ENCODE measurements around the gene SAG. TPM values are rescaled to one million over a fixed set of nuclear protein-coding genes. Genes with fewer than 3 reads are reported as not detected.

The SAG gene
- total and polyA plus RNA-seq, 10 of the 15 experiments (the other 5 are each of a cell fraction or from before 2014, with no cell fraction given), result 0.06 to 0.47 TPM; not detected in 8

GRCh38 chr2:233367586-233367985 is 60.0 kb downstream of the SAG start (continued):
- no peak for TF ChIP-seq TCF12 (IDR thresholded peaks at IDR 0.05; ENCODE audit: low read depth, low read length)
- no peak for TF ChIP-seq MEF2A (IDR thresholded peaks at IDR 0.05; ENCODE audit: insufficient read depth, low read depth, low read length)

GRCh38 chr2:233368756-233369155 is 61.1 kb downstream of the SAG start:
- 65% methylated on average over 5 of the region's 5 CpGs for WGBS (ENCODE audit: insufficient coverage, insufficient replicate concordance, low lambda C conversion rate, missing lambda C conversion rate)

DNA sequence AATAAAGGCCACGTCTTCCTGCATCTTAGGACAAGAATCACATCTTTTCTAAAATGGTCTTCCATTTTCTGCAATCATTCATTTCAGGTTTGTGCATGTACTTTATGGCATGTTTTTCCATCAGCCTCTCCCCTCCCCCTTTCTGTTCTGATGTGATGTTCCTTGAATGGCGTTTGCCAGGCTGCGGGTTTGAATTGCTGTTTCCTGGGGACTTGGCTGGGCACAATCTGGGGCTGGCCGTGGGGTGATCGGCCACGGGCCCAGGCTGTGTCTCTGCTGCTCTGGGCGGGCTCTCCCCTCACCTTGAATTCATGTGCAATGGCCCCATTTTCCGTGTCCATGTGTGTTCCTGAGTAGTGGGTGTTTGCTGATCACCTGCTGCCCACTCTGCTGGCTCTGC is 61.8 kb downstream of the SAG start:
- no peak overlapping the region for H3K9ac ChIP-seq (ENCODE audit: control insufficient read depth, insufficient read depth, low read length)
- CTCF ChIA-PET, result no interaction called here

More at GRCh38 chr2:233368756-233369155, 61.1 kb downstream of the SAG start:
- intact Hi-C loops (cut with micrococcal nuclease; ENCODE audit: unreplicated experiment), result no loop called here
- peaks cover 17% of the 10 kb centered on the region for H3K79me2 ChIP-seq (ENCODE audit: control insufficient read depth, insufficient read depth, low read length)
- RAD21 ChIA-PET (ENCODE audit: unreplicated experiment), result no interaction called here
- SMC1A ChIA-PET (ENCODE audit: uncharacterized antibody, unreplicated experiment), result interaction anchor here (0.9 kb wide), 1 partner anchor 26 kb away, joined by 3 read pairs; no protein-coding TSS in a partner anchor
- no peak for TF ChIP-seq KAT2A (conservative IDR thresholded peaks at IDR 0.05; ENCODE audit: control insufficient read depth, low read depth, low read length)
- no peak for TF ChIP-seq NBN (IDR thresholded peaks at IDR 0.05)
- TF ChIP-seq ZNF622 (IDR thresholded peaks at IDR 0.05), result no peak
- TF ChIP-seq HDAC2 (IDR thresholded peaks at IDR 0.05), result no peak
- TF ChIP-seq CEBPB (IDR thresholded peaks at IDR 0.05; ENCODE audit: borderline replicate concordance in 1 of 2, low read depth in 2 of 2, low read length in 2 of 2), result no peak
- H3K9me3 ChIP-seq (replicated peaks; ENCODE audit: control insufficient read depth, insufficient read depth, low read length), result peaks cover 9% of the 10 kb centered on the region
- no peak overlapping the region for H2AFZ ChIP-seq (ENCODE audit: control insufficient read depth, low read depth, low read length)
- DNase-seq (ENCODE audit: low read depth, low spot score), result no peak
- peaks cover 6% of the 10 kb centered on the region for H3K4me1 ChIP-seq (ENCODE audit: control insufficient read depth, insufficient read depth, low read length)
- CTCF ChIA-PET, result no interaction called here
- POLR2A ChIA-PET, result interaction anchor here (0.8 kb wide), 1 partner anchor 11 kb away, joined by 3 read pairs; no protein-coding TSS in a partner anchor
- H3K36me3 ChIP-seq (ENCODE audit: control insufficient read depth in 2 of 2, insufficient read depth in 2 of 2, low read length in 1 of 2), result peaks cover 0 to 2% of the 10 kb centered on the region in 2 experiments; a peak in 1 of 4 replicates
- H3K4me3 ChIP-seq, result no peak overlapping the region
- no peak for ATAC-seq
- no peak for FAIRE-seq
- no peak overlapping the region for H3K9ac ChIP-seq (ENCODE audit: control insufficient read depth, insufficient read depth, low read length)
- H3K4me2 ChIP-seq (ENCODE audit: control insufficient read depth, insufficient read depth), result no peak overlapping the region
- in situ Hi-C loops (cut with MboI), result no loop called here
- H3K27ac ChIP-seq (ENCODE audit: control insufficient read depth, insufficient read depth), result no peak overlapping the region
- no peaks in the 10 kb centered on the region for H4K20me1 ChIP-seq (ENCODE audit: control insufficient read depth, insufficient read depth)
- no TSS peak for BruUV-seq (replicated peaks)
- no peaks in the 10 kb centered on the region for H3K27me3 ChIP-seq (replicated peaks in 1 of 2; ENCODE audit: control insufficient read depth in 2 of 2, insufficient read depth in 2 of 2, low read length in 1 of 2)

More for the DNA sequence above, 61.8 kb downstream of the SAG start:
- WGBS (ENCODE audit: insufficient coverage, insufficient replicate concordance, low lambda C conversion rate, missing lambda C conversion rate), result 96% methylated on average over 8 of the region's 8 CpGs
- ATAC-seq (no peak), FAIRE-seq (no peak), DNase-seq (ENCODE audit: low read depth, low spot score) (no peak)
- no peak overlapping the region for H3K4me3 ChIP-seq
- no peak overlapping the region for H3K4me2 ChIP-seq (ENCODE audit: control insufficient read depth, insufficient read depth)
- no TSS peak for BruUV-seq (replicated peaks)
- peaks cover 3% of the 10 kb centered on the region; the same call in 2 of the 3 replicates for H3K9me3 ChIP-seq (replicated peaks; ENCODE audit: control insufficient read depth, insufficient read depth, low read length)
- intact Hi-C loops (cut with micrococcal nuclease; ENCODE audit: unreplicated experiment), result no loop called here
- no peaks in the 10 kb centered on the region for H3K27me3 ChIP-seq (replicated peaks in 1 of 2; ENCODE audit: control insufficient read depth in 2 of 2, insufficient read depth in 2 of 2, low read length in 1 of 2)
- in situ Hi-C loops (cut with MboI), result no loop called here
- no peak overlapping the region for H3K27ac ChIP-seq (ENCODE audit: control insufficient read depth, insufficient read depth)
- H3K36me3 ChIP-seq (ENCODE audit: control insufficient read depth in 2 of 2, insufficient read depth in 2 of 2, low read length in 1 of 2), result peaks cover 0 to 7% of the 10 kb centered on the region in 2 experiments; a peak in 1 of 4 replicates
- peaks cover 4% of the 10 kb centered on the region for H3K4me1 ChIP-seq (ENCODE audit: control insufficient read depth, insufficient read depth, low read length)
- no peak for TF ChIP-seq MXI1 (IDR thresholded peaks at IDR 0.05; ENCODE audit: low read depth, low read length)
- no peak for TF ChIP-seq BMI1 (IDR thresholded peaks at IDR 0.05; ENCODE audit: borderline replicate concordance)
- no peak for TF ChIP-seq IRF5 (IDR thresholded peaks at IDR 0.05; ENCODE audit: borderline replicate concordance)
- TF ChIP-seq PAX8 (IDR thresholded peaks at IDR 0.05), result no peak
- TF ChIP-seq SREBF2 (IDR thresholded peaks at IDR 0.05; ENCODE audit: low read length), result no peak
- TF ChIP-seq ATF7 (IDR thresholded peaks at IDR 0.05; ENCODE audit: low read depth), result no peak
- no peaks in the 10 kb centered on the region for H4K20me1 ChIP-seq (ENCODE audit: control insufficient read depth, insufficient read depth)
- no peak overlapping the region for H2AFZ ChIP-seq (ENCODE audit: control insufficient read depth, low read depth, low read length)
- POLR2A ChIA-PET, result no interaction called here
- SMC1A ChIA-PET (ENCODE audit: uncharacterized antibody, unreplicated experiment), result no interaction called here
- peaks cover 15% of the 10 kb centered on the region for H3K79me2 ChIP-seq (ENCODE audit: control insufficient read depth, insufficient read depth, low read length)
- RAD21 ChIA-PET (ENCODE audit: unreplicated experiment), result no interaction called here
